Adrenal gland (tissue), 5 donors: Measurements from ENCODE around the gene DOCK3.

ENCODE experiments used
- CTCF ChIP-seq, 6 experiments: fragments of 450-650 bp in 4 of 6; fragments of 200-600 bp in 2 of 6; sonication (generic) in 1 of 6; IDR thresholded peaks; 1 replicate in 5 of 6; 2 replicates in 1 of 6; pipeline versions ENCODE4 v1.5.1 to v1.8.0; 2016 to 2021; ENCODE audit warnings: antibody characterized with exemption in 6 of 6, mild to moderate bottlenecking in 2 of 6, moderate library complexity in 1 of 6
- POLR2A ChIP-seq, 2 donors: fragments of 450-650 bp; IDR thresholded peaks; one replicate each; pipeline ENCODE4 v1.6.1; 2017; ENCODE audit warnings: antibody characterized with exemption in 2 of 2, mild to moderate bottlenecking in 2 of 2, moderate library complexity in 1 of 2
- donor health status: DM: no; HTN: no; CAD: no.

- TF ChIP-seq CTCF (IDR thresholded peaks at IDR 0.05) (no peak), POLR2A (IDR thresholded peaks at IDR 0.05) (no peak)
Measured at GRCh38 chr3:51375136-51375535, 700.4 kb downstream of the DOCK3 start.
